Measurements from ENCODE around the gene OSBPL7.

Gene OSBPL7

GRCh38 chr17:47821424-47822391, at the start of gene OSBPL7:
Gene OSBPL7 (minus strand): TSS chr17:47821794. CDS start chr17:47820278, 1,516 bp downstream.
- DNase-seq, result peak; percentile 72 to 76

- no peak for DNase-seq
Measured at GRCh38 chr17:47871048-47871447, 49.5 kb upstream of the OSBPL7 start.

- no peak for DNase-seq
Measured at GRCh38 chr17:47870056-47870455, 48.5 kb upstream of the OSBPL7 start.

GRCh38 chr17:47869114-47869513, 47.5 kb upstream of the OSBPL7 start:
- DNase-seq, result no peak

GRCh38 chr17:47867813-47868533, 46.4 kb upstream of the OSBPL7 start:
- DNase-seq, result no peak

GRCh38 chr17:47866941-47867340, 45.3 kb upstream of the OSBPL7 start:
- no peak for DNase-seq

DNA sequence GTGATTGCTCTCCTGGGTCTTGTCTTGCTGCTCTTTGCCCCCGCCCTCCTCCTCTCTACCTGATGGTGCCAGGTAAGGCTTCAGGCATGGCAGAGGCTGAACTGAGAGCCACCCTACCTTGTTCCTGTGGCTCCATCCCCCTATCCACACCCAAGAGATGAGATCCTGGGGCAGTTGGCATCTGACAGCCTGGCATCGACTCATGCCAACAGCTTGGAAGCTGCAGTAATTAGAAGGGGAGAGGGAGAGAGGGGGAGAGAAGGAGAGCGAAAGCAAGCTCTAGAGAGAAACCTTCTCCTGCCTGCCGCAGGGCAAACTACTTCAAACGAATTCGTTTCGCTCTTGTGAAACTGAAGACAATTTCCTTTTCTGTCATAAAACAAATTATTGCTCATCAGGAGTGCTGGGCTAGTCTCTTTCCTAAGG, 43.2 kb upstream of the OSBPL7 start:
- DNase-seq, result no peak

- DNase-seq, result no peak
Measured at GRCh38 chr17:47862621-47863440, 41.2 kb upstream of the OSBPL7 start.

- no peak for DNase-seq
Measured at GRCh38 chr17:47860386-47860785, 38.8 kb upstream of the OSBPL7 start.

- DNase-seq, result no peak
Measured at GRCh38 chr17:47857551-47858455, 36.2 kb upstream of the OSBPL7 start.

DNA sequence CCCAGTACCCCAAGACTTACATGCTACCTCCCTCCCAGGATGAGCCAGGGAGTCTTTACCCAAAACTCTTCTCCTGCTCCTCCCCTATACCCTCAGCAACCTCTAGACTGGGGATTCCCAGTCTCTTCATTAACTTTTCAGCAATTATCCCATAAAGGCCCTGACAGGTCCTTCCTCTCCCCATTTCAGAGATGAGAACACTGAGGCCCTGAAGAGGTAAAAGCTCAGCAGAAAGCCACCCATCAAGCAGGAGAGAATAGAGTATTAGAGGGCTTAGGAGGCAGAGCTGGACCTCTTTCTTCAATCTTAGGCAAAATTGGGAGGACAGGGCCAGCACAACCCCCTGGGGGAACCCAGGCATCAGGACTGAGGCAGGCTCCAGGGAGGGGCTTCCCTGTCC, 35.2 kb upstream of the OSBPL7 start:
- DNase-seq, result no peak

DNA sequence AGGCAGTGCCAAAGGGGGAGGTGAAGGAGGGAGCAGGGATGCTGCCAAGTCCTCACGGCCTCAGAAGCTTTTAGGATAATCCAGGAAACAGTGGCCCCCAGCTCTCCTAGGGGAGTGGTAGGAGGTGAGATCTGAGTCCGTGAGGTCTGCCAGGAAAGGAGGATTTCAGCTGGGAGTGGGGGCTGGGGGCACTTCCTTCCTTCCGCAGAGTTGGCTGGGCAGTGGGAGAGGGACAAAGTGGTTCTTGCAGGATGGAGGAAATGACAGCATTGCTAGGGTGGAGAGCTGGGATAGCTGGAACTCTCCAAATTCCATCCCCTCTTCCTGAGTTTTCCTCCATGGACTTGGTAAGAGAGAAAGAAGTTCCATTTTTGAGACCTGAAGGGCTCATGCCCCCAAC, 34.1 kb upstream of the OSBPL7 start:
- no peak for DNase-seq

GRCh38 chr17:47853616-47854015, 32.0 kb upstream of the OSBPL7 start:
- no peak for DNase-seq

DNA sequence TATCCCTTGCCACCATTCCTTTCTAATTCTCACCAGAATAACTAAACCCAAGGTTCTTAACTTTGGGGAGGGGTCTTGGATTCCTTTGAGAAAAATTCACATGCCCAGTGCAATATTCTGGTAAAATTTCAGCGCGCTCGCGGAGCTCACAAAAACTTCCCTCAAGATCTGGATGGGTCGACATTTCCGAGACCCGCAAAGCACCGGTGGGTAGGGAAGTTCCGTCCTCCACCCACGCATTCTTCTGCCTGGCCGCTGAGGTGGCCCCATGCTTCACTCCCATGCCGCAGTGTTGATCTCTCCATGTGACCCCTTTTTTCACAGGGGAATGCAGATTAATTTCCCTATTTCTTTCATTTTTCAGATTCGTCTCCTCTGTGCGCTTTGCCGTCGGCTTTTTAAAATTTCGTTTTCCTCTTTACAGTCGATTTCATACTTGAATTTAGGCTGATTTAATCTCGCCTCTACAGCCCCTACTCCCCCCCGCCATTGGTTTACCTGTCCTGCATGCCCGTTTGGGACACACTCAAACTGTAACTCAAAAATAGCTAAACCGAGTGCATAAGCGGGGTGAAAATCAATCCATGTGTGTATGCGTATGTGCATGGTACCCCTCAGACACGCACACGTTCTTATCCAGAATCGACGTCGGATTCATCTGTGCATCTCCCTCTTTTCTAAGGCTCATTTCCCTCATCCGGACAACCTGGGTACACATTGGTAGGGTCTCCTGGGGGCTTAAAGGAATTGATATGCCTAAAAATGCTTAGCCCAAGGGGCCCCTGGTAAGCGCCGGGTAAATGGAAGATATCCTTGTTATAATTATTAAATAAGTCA, 30.7 kb upstream of the OSBPL7 start:
- DNase-seq, result no peak

- no peak for DNase-seq
Measured at GRCh38 chr17:47851764-47852112, 30.1 kb upstream of the OSBPL7 start.

DNA sequence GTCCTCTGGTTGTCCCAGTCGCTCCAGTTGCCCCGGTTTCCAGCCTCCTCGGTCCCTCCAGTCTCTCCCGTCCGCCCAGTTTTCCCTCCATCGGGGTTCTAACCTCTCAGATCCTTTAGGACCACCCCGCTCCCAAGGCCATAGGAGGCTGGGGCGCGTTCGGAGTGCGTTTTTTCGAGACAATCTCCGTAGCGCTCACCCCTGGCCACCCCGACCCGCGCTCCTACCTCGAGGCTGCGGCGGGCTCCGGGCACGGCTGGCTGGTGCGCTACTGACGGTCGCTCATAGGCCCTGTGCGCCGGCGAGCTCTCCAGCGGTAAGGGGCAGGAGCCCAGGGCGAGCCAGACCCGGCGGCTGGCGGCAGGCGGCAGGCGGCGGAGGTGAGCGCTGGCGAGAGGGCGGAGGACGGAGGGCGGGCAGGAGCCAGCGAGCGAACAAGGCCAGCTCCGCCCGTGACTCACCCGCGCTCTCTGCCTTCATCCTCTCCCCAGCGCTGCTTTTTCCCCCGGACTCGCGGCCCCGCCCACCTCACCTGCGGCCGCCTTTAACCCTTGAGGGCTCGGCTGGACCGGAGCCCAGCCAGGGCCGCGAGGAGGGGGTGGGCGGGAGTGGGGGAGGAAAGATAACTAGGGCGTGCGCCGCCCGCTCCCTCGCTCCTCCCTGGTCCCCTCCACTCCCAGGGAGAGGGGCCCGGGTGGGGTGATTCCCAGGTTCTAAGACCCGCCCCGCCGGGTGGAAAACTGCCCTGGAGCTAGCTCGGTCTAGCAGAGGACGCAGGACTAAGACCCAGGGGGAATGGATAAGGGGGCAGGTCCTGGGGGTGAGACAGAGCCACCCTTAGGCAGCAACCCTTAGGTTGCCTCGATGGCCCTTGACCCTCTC, 29.3 kb upstream of the OSBPL7 start, which contains the start of gene SP6:
TSS of gene SP6 (minus strand) at position 472 of the 882 bp plus-strand sequence. CDS start 2,734 bp downstream, outside the sequence.
- peak; percentile 69 to 82 for DNase-seq

DNA sequence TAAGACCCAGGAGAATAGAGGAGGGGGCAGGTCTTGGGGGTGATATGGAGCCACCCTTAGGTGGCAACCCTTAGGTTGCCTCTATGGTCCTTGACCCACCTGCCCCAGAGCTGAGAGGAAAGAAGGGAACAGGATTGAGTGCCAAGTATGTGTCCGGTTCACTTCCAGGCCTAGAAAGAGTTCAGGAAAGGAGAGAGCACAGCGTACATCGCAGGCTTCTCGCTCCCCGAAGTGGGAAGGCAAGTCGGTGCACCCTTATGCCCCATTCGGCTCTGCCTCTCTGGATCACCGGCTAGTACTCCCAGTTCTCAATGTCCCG, 28.7 kb upstream of the OSBPL7 start:
- no peak for DNase-seq

DNA sequence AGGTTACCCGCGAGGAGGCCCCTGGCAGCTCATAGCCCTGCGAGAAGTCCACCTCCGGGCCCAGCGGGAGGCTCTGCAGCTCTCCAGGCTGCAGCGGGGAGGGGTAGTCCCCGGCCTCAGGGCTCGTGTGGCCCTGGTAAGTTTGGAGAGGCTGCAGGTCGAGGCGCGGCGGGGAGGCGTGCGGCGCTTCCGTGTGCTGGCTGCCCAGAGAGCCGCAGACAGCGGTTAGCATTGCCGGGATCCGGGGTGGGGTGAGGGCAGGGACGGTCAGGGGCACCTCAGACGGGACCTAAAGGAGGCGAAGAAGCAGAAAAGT, 26.6 kb upstream of the OSBPL7 start:
- DNase-seq, result no peak

- DNase-seq, result peak in 1 of 2 donors; percentile 32
Measured at GRCh38 chr17:47847341-47848197, 26.0 kb upstream of the OSBPL7 start.

All from stimulated activated CD4-positive, alpha-beta T cell treated with anti-CD3 and anti-CD28 coated beads, Interleukin-2, amount 100 ng/mL, for 24 hours (primary cell).